Activated CD4-positive, alpha-beta T cell treated with anti-CD3 and anti-CD28 coated beads, Interleukin-10, Interleukin-2, amounts not matched to agents 100 ng/mL and 50 ng/mL, durations not matched to agents 16 hours and 8 hours (primary cell): Measurements from ENCODE around the gene LCMT1.
"Not testable (repeated sequence)": the region's sequence is repeated elsewhere in the genome, so short reads cannot be mapped to it uniquely, and the experiment has no call there.

Experiments used
- DNase-seq: peaks from one replicate; pipeline ENCODE4 v3.0.0-alpha.2; 2020

The LCMT1 gene

GRCh38 chr16:25097276-25097975, 14.1 kb upstream of the LCMT1 start:
- DNase-seq = no peak

- DNase-seq = no peak
These were observed 11.0 kb upstream of the LCMT1 start for GRCh38 chr16:25100511-25100910.

GRCh38 chr16:25106567-25107465, 4.7 kb upstream of the LCMT1 start:
- peak; percentile 88 for DNase-seq

- DNase-seq = no peak
These were observed 4.1 kb upstream of the LCMT1 start for GRCh38 chr16:25107466-25107792.

GRCh38 chr16:25108054-25108453, 3.5 kb upstream of the LCMT1 start:
- peak; percentile 44 for DNase-seq

GRCh38 chr16:25109643-25110042, 1.9 kb upstream of the LCMT1 start:
- no peak for DNase-seq

GRCh38 chr16:25110387-25110947, 1.1 kb upstream of the LCMT1 start:
- peak; percentile 57 for DNase-seq

GRCh38 chr16:25114121-25114520, 2.6 kb downstream of the LCMT1 start:
- DNase-seq = no peak

GRCh38 chr16:25118851-25119578, 7.5 kb downstream of the LCMT1 start:
- DNase-seq = no peak

- no peak for DNase-seq
These were observed 10.5 kb downstream of the LCMT1 start for GRCh38 chr16:25121824-25122600.

GRCh38 chr16:25124503-25124902, 13.0 kb downstream of the LCMT1 start:
- no peak for DNase-seq

GRCh38 chr16:25126086-25126666, 14.6 kb downstream of the LCMT1 start:
- not testable (repeated sequence) for DNase-seq

GRCh38 chr16:25126820-25127232, 15.3 kb downstream of the LCMT1 start:
- DNase-seq = peak; percentile 78

GRCh38 chr16:25132751-25133150, 21.2 kb downstream of the LCMT1 start:
- not testable (repeated sequence) for DNase-seq

GRCh38 chr16:25134166-25134700, 22.7 kb downstream of the LCMT1 start:
- DNase-seq = no peak

GRCh38 chr16:25135254-25135878, 23.8 kb downstream of the LCMT1 start:
- DNase-seq = no peak

GRCh38 chr16:25138130-25138529, 26.6 kb downstream of the LCMT1 start:
- DNase-seq = no peak

- DNase-seq = no peak
These were observed 28.9 kb downstream of the LCMT1 start for GRCh38 chr16:25140459-25140858.

- DNase-seq = no peak
These were observed 30.1 kb downstream of the LCMT1 start for GRCh38 chr16:25141648-25142047.

- no peak for DNase-seq
These were observed 32.4 kb downstream of the LCMT1 start for GRCh38 chr16:25143928-25144327.

GRCh38 chr16:25148568-25149215, 37.1 kb downstream of the LCMT1 start:
- DNase-seq = no peak
